Ovary (tissue), 9 donors: Measurements from ENCODE around the gene YWHAG. TPM values are rescaled to one million over a fixed set of nuclear protein-coding genes. Genes with fewer than 3 reads are reported as not detected.

Source experiments
- DNase-seq, 5 donors: peaks; one replicate each; pipeline ENCODE4 v3.0.0-alpha.2; 2019 to 2020
- H3K27ac ChIP-seq, 2 donors: fragments of 200-600 bp; one replicate each; pipeline versions ENCODE4 v1.5.1 to v1.8.0; 2019 to 2022
- H3K27me3 ChIP-seq: fragments of 200-600 bp; one replicate; pipeline ENCODE4 v1.8.0; 2022
- H3K36me3 ChIP-seq: fragments of 200-600 bp; sonication (generic); one replicate; pipeline ENCODE4 v1.5.1; 2019
- H3K4me1 ChIP-seq: one replicate; pipeline ENCODE4 v1.8.1; 2013; ENCODE audit warnings: mild to moderate bottlenecking, moderate library complexity; ENCODE audit not compliant: insufficient read depth
- H3K4me3 ChIP-seq: fragments of 200-600 bp; sonication (generic); one replicate; pipeline ENCODE4 v1.5.1; 2017
- H3K9me3 ChIP-seq, 2 donors: fragments of 200-600 bp in 1 of 2; sonication (generic) in 1 of 2; one replicate each; pipeline versions ENCODE4 v1.5.1 to v1.8.1; 2013 to 2019; ENCODE audit warnings: mild to moderate bottlenecking in 1 of 2, moderate library complexity in 1 of 2
- CTCF ChIP-seq, 3 donors: fragments of 450-650 bp in 2 of 3; fragments of 200-600 bp in 1 of 3; IDR thresholded peaks; one replicate each; pipeline versions ENCODE4 v1.5.1 to v1.8.0; 2016 to 2022; ENCODE audit warnings: antibody characterized with exemption in 3 of 3, mild to moderate bottlenecking in 1 of 3
- EP300 ChIP-seq: sonication (generic); formaldehyde crosslinking; IDR thresholded peaks from one replicate; pipeline ENCODE4 v1.6.1; 2017; ENCODE audit warnings: antibody characterized with exemption
- POLR2A ChIP-seq: fragments of 450-650 bp; IDR thresholded peaks from one replicate; pipeline ENCODE4 v1.6.1; 2017; ENCODE audit warnings: antibody characterized with exemption, mild to moderate bottlenecking, moderate library complexity
- WGBS, 3 donors: extraction: QIAGEN DNeasy Blood & Tissue Kit in 1 of 3; methylation state at CpG; one replicate each; pipeline versions ENCODE4 v1.1.5 to v1.1.7; 2013 to 2017; 5-methylcytosine and 5-hydroxymethylcytosine counted together
- intact Hi-C, 4 donors: fragments of 100-400 bp; cut with DNase I; formaldehyde crosslinking; loops; one replicate each; pipeline versions ENCODE4 v1.11.0 to v1.15.1; 2022 to 2023
- polyA plus RNA-seq, 2 donors: library from polyadenylated mRNA; stranded (reverse); fragments of 200-250 nt in 1 of 2; fragments of 350-450 nt in 1 of 2; fragmentation: Illumina TruSeq in 1 of 2; extraction: RNeasy Lipid Tissue Mini Kit (QIAGEN cat#74804) in 1 of 2; gene quantifications; one replicate each; pipeline ENCODE4 v1.2.3, GENCODE V29; 2013 to 2014
- total RNA-seq, 7 donors: library from RNA; depleted of rRNA in 2 of 7; stranded (reverse); fragments of >200 nt in 2 of 7; fragmentation: NEBNext Ultra II Directional in 3 of 7; extraction: Animal tissue kit (Norgen Biotek cat#: 25700) in 3 of 7; gene quantifications; one replicate each; pipeline versions ENCODE4 v1.1.0 to v1.2.4, GENCODE V29; 2016 to 2023
- donor health status: DM: no; HTN: no; CAD: no; lungs with moderate emphysema.
- donor health status: DM: no; HTN: no; CAD: no.
- donor health status: Bipolar disorder and iron deficiency.
- donor health status: DM: yes; HTN: yes; CAD: no.
- donor health status: DM: no; HTN: no; CAD: no.
- donor health status: DM: yes; HTN: yes; CAD: no.

Gene YWHAG
- total and polyA plus RNA-seq, 9 donors: 32.0 to 121 (median 99.2) TPM

DNA sequence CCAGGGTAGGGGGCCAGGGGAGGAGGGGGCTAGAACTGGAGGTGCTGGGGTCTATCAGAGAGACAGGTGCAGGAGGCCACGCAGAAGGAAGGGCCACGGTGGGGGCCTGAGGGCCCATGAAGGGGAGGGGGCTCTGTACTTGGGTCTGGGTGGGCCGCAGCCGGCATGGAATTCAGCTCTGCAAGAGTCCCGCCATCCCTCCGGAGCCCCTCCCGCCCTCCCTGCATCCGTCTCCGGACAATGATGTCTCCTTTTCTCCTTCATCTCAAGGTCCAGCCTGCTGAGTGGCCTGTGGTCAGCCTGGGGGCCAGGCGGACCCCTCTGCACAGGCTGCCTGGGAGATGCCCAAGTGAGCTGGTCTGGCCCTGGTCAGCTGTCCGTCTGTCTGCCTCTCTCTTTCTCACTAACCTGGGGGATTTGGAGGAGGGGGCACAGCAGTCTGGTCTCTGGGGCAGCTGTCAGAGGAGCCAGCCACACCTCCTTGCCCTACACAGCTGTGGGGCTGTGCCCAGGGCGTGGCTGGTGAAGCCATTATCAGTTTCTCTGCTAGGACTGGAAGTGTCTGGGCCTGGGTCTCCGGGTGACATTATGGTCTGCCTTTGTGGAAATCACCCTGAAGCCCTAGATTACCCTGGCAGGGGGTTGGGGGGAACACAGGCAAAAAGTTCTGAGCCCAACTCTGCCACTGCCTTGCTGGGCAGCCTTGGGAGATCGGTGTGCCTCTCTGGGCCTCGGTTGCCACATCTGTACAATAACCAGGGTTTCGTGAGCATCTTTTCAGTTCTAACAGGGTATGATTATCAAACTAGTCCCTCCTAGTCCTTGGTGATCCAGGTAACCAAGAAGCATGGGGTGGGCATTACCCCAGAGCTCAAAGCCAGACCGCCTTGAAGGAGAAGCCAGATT is 75.3 kb downstream of the YWHAG start:
- DNase-seq: no peak

DNA sequence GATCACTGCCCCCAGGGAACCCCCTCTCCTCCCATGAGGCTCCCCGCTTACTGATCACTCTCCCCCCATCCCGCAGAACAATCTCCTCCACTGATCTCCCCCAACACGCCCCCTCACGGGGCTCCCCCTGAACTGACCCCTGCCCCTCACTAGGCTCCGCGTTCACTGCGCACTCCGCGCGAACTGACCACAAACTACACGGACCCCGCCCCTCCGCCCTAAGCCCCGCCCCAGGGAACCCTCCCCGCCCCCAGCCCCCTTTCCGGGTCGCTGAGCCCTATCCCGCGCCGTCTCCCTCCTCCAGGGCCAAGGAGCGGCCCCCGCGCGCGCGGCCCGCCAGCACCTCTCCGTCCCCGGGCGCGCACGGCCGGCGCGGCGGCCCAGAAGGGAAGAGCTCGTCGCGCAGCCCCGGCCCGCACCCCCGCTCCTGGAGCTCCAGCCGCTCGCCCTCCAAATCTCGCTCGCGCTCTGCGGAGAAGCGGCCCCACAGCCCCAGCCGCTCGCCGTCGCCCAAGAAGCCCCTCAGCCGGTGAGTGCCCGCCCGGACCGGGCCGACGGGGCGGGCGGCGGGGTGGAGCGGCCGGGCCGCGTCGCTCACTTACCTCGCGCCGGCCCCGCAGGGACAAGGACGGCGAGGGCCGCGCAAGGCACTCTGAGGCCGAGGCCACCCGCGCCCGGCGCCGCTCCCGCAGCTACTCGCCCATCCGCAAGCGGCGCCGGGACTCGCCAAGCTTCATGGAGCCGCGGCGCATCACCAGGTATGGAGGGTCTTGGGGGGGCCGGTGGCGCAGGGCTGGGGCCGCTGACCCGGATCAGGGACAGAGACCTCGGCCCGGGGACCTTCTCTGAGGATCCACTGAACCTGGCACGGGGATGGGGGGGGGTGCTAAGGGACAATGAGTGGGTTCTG is 76.2 kb downstream of the YWHAG start:
- H3K4me3 ChIP-seq: peak overlapping the region; percentile 58
- H3K9me3 ChIP-seq: no peaks in the 10 kb centered on the region
- intact Hi-C loops: loop anchor here in 1 of 4 donors (10.0 kb wide), 1 partner anchor 98 kb away; no protein-coding TSS in a partner anchor
- H3K4me1 ChIP-seq: peaks cover 2% of the 10 kb centered on the region
- DNase-seq: peak; percentile 67 to 74 (median 73)
- H3K36me3 ChIP-seq: no peaks in the 10 kb centered on the region
- no peaks in the 10 kb centered on the region for H3K27me3 ChIP-seq
- TF ChIP-seq CTCF (IDR thresholded peaks at IDR 0.05) (no peak), POLR2A (no peak), EP300 (no peak)
- H3K27ac ChIP-seq: peak overlapping the region in 1 of 2 donors; percentile 85
- 2 to 3% (median 2%) methylated on average over 58 to 97 of the region's 98 CpGs for WGBS, 3 donors

More for the DNA sequence above, 75.3 kb downstream of the YWHAG start:
- H3K4me3 ChIP-seq: peak overlapping the region; percentile 58
- H3K27me3 ChIP-seq: no peaks in the 10 kb centered on the region
- TF ChIP-seq POLR2A: no peak
- TF ChIP-seq EP300: no peak
- H3K4me1 ChIP-seq: peaks cover 2% of the 10 kb centered on the region
- 64 to 72% (median 70%) methylated on average over 16 to 17 of the region's 17 CpGs for WGBS, 3 donors
- H3K36me3 ChIP-seq: no peaks in the 10 kb centered on the region
- no peaks in the 10 kb centered on the region for H3K9me3 ChIP-seq
- H3K27ac ChIP-seq: peak overlapping the region in 1 of 2 donors; percentile 85
- intact Hi-C loops: loop anchor here in 1 of 4 donors (10.0 kb wide), 1 partner anchor 99 kb away; no protein-coding TSS in a partner anchor

DNA sequence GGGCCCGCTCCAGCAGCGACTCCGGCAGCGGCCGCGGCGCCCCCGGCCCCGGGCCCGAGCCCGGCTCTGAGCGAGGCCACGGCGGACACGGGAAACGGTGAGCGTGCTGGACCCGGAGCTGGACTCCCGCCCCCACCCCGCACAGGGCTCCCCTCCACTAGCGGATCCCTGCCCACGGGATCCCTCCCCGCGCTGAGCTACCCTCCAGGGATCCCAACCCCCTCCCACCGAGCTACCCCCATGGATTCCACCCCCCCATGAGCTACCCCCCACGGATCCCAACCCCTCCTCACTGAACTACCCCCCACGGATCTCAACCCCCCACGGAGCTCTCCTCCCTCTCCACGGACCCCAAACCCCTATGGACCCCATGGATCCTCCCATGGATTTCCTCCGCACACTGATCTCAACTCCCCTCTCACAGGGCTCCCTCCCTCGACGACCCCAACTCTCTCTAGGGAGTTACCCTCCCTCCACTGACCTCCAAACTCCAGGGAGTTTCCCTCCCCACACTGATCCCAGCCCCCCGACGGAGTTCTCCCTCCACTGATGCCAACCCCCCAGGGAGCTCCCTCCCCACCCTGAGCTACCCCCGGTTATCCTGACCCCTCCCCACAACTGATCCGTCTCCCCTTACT is 77.0 kb downstream of the YWHAG start:
- peak overlapping the region; percentile 58 for H3K4me3 ChIP-seq
- no peaks in the 10 kb centered on the region for H3K9me3 ChIP-seq
- peak in 1 of 5 donors; percentile 49 for DNase-seq
- H3K27me3 ChIP-seq: no peaks in the 10 kb centered on the region
- intact Hi-C loops: loop anchor here in 1 of 4 donors (10.0 kb wide), 1 partner anchor 97 kb away; no protein-coding TSS in a partner anchor
- peak overlapping the region in 1 of 2 donors; percentile 79 for H3K27ac ChIP-seq
- H3K4me1 ChIP-seq: peaks cover 2% of the 10 kb centered on the region
- TF ChIP-seq POLR2A (no peak), EP300 (no peak), CTCF (IDR thresholded peaks at IDR 0.05) (no peak)
- WGBS, 3 donors: 1 to 5% (median 3%) methylated on average over 6 to 36 of the region's 36 CpGs
- H3K36me3 ChIP-seq: no peaks in the 10 kb centered on the region

DNA sequence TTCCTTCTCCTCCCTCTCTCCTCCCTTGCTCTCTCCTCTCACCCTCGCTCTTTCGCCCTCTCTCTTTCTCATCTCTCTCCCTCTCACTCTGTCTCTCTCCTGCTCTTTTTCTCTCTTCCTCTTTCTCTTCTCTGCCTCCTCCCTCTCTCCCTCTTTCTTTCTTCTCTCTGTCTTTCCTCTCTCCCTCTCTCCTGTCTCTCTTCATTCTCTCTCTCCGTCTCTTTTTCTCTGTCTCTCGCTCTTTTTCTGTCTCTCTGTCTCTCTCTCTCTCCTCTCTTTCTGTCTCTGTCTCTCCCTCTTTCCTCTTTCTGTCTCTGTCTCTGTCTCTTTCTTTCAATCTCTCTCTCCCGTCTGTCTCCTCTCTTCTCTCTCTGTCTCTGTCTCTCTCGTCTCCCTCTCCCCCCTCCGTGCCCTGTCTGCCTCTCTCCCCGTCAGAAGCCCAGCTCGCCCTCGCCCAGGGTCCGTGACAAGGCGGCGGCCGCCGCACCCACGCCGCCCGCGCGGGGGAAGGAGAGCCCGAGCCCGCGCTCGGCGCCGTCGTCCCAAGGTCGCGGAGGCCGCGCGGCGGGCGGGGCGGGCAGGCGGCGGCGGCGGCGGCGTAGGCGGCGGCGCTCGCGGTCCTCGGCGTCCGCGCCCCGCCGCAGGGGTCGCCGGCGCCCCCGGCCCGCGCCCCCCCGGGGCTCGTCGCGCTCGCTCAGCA is 77.6 kb downstream of the YWHAG start:
- H3K27ac ChIP-seq: peak overlapping the region; percentile 7 to 79
- H3K9me3 ChIP-seq: no peaks in the 10 kb centered on the region
- peaks cover 2% of the 10 kb centered on the region for H3K4me1 ChIP-seq
- DNase-seq: peak in 3 of 5 donors; percentile 51 to 64 (median 53)
- no peaks in the 10 kb centered on the region for H3K27me3 ChIP-seq
- 2 to 4% (median 3%) methylated on average over 29 to 63 of the region's 63 CpGs for WGBS, 3 donors
- TF ChIP-seq POLR2A (no peak), CTCF (IDR thresholded peaks at IDR 0.05) (no peak), EP300 (no peak)
- intact Hi-C loops: loop anchor here in 1 of 4 donors (10.0 kb wide), 1 partner anchor 96 kb away; no protein-coding TSS in a partner anchor
- H3K4me3 ChIP-seq: peak overlapping the region; percentile 58
- no peaks in the 10 kb centered on the region for H3K36me3 ChIP-seq
